Keratinocyte (primary cell): ENCODE measurements around the gene ZNF808.
"Not testable (repeated sequence)": the region's sequence is repeated elsewhere in the genome, so short reads cannot be mapped to it uniquely, and the experiment has no call there.

Experiments
- EZH2 ChIP-seq: IDR thresholded peaks from one replicate; pipeline ENCODE4 v1.6.1; 2012; ENCODE audit warnings: inconsistent platforms, mild to moderate bottlenecking, low read length, moderate library complexity
- TF ChIP-seq, protein P1 (sequence below), 3 experiments: IDR thresholded peaks in 1 of 3; conservative IDR thresholded peaks in 1 of 3; optimal IDR thresholded peaks in 1 of 3; 2 replicates in 2 of 3; 3 replicates in 1 of 3; pipeline versions ENCODE3 to v1.5.1; 2011; ENCODE audit warnings: low read length in 3 of 3, mild to moderate bottlenecking in 3 of 3, moderate library complexity in 2 of 3, control low read depth in 1 of 3, inconsistent platforms in 1 of 3; ENCODE audit not compliant: insufficient read depth in 2 of 3; ENCODE audit errors: extremely low read depth in 1 of 3

DNA sequence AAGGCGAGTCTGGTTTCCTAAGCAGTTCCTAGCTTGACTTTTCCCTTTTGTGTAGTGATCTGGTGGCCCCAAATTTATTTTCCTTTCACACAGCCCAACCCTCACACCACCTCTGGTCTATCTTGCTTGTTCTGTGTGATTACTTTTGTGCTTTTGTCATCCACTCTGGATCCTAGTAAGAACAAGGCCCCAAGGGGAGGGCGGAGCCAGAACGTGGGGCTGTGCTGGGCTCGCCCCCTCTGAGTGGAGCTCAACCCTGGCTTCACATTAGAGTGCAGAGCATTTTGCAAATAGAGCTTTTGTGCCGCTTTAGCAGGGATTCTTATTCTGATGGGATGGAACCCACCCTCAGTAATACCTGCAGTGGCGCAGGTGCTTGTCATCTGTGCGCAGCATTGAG is 42.4 kb upstream of the ZNF808 start:
- TF ChIP-seq, protein P1, sequence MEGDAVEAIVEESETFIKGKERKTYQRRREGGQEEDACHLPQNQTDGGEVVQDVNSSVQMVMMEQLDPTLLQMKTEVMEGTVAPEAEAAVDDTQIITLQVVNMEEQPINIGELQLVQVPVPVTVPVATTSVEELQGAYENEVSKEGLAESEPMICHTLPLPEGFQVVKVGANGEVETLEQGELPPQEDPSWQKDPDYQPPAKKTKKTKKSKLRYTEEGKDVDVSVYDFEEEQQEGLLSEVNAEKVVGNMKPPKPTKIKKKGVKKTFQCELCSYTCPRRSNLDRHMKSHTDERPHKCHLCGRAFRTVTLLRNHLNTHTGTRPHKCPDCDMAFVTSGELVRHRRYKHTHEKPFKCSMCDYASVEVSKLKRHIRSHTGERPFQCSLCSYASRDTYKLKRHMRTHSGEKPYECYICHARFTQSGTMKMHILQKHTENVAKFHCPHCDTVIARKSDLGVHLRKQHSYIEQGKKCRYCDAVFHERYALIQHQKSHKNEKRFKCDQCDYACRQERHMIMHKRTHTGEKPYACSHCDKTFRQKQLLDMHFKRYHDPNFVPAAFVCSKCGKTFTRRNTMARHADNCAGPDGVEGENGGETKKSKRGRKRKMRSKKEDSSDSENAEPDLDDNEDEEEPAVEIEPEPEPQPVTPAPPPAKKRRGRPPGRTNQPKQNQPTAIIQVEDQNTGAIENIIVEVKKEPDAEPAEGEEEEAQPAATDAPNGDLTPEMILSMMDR (optimal IDR thresholded peaks at IDR 0.05 in 1 of 3, IDR thresholded peaks at IDR 0.05 in 1 of 3, conservative IDR thresholded peaks at IDR 0.05 in 1 of 3; ENCODE audit: extremely low read depth in 1 of 3, insufficient read depth in 2 of 3, low read length in 3 of 3) = not testable (repeated sequence)
- not testable (repeated sequence) for TF ChIP-seq EZH2
